GM19455 (cell line): Measurements from ENCODE around the gene MLX.
"Not testable (repeated sequence)": the region's sequence is repeated elsewhere in the genome, so short reads cannot be mapped to it uniquely, and the experiment has no call there.

Experiments
- ATAC-seq: cut with Tn5 transposase; IDR thresholded peaks from one replicate; pipeline ENCODE4 v1.9.1; 2021; ENCODE audit not compliant: unreplicated experiment

The MLX gene

DNA sequence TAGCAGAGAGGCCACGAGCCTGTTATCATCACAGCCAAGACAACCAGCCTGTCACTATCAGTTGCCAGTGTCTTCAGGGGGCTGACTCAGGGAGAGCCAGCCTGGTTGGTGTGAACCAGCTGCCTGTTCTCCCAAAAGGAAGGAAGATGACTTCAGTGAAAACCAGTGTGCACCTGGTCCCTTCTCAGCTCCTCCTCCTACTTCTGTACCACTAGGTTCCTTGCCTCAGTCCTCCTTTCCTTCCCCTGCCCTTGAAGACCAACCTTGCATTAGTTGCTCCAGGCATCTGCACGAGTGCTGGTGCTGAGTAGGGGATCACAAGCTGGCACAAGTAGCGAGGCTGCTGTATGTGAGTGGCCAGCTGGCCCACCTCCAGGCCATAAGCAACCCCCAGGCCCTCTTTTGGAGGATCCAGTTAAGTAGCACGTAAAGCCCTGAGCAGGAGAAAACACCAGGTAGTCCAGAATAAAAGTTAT is 51.1 kb downstream of the MLX start:
- ATAC-seq: no peak

DNA sequence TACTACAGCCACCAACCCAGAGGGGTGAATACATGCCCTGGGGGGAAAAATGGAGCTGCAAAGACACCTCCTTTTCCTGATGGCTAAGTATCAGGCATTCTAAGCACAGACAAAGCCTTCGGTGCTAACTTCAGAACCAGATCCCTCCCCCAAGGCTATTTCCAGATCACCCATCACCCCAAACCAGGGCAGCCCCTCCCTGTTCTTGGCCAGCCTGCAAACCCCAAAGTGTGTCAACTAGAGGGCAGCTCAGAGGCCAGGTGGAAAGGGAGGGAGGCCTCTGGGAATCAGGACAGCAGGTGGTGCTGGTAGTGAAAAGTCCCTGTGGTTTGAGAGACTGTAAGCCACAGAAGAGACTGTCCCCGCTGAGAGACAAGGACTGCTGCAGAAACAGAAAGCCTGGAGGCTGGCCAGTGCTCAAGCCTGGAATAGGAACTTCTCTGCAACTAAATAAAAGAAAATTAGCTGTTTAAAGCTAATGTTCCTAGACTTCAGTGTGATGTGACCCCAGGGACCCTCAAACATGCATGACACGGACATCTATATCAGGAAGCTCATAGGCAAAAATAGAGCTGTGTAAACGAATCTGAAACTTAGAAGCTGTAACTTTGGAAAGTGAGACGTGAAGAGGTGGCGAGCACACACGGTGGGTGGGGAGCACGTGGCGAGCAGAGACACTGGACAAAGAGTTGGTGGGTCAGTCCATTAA is 51.7 kb downstream of the MLX start:
- peak; percentile 65 for ATAC-seq

DNA sequence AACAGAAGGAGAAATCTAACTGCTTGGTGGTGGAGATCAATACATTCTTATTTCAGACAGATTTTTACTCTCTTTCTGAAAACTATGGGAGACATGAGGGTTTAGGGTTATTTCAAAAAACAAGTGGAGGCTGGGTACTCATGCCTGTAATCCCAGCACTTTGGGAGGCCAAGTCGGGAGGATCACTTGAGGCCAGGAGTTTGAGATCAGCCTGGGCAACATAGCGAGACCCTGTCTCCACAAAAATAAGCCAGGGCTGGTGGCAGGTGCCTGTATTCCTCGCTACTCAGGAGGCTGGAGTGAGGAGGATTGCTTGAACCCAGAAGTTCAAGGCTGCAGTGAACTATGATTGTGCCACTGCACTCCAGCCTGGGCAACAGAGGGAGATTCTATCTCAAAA is 55.1 kb downstream of the MLX start:
- ATAC-seq: not testable (repeated sequence)
